IPS DF 19.7 (cell line): ENCODE data around the gene SLC35E2B.
"Not testable (repeated sequence)": the region's sequence is repeated elsewhere in the genome, so short reads cannot be mapped to it uniquely, and the experiment has no call there.

Source experiments
- DNase-seq: peaks from one replicate; pipeline ENCODE4 v3.0.0-alpha.2; 2013; ENCODE audit warnings: low read depth, low spot score

SLC35E2B gene

DNA sequence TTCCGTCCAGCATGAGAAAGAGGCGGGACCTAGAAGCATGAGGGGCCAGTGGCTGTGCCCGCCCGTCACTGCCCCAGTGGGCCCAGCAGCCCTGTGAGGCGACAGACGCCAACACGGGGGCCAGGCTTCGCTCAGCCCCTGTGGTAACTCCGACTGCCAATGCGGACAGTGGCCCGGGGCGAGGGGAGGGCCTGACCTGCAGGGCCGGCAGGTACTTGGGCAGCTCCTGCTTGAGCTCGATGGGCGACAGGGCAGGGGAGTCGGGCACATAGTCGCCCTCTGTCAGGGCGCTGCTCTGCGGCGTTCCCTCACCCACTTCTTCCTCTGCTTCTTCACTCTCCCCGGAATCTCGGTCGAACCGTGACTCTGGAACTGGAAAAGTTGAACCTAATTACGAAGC is 52.5 kb downstream of the SLC35E2B start:
- not testable (repeated sequence) for DNase-seq

DNA sequence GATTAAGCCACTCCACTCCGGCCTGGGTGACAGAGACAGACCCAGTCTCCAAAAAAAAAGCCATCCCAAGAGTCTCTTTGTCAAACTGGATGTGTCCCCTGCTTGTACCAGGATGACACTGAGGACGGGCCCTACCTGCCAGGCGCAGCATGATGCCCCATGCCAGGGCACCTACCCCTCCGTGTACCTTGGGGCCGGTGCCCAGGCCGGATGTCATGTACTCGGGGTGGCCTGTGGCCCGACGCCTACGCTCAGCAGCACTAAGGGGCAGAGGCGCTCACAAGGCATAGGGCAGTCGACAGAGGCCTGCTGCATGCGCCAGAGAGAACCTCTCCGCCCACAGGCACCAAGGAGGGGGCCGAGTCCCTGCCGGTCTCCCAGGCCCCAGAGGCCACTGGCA is 53.2 kb downstream of the SLC35E2B start:
- DNase-seq = not testable (repeated sequence)

DNA sequence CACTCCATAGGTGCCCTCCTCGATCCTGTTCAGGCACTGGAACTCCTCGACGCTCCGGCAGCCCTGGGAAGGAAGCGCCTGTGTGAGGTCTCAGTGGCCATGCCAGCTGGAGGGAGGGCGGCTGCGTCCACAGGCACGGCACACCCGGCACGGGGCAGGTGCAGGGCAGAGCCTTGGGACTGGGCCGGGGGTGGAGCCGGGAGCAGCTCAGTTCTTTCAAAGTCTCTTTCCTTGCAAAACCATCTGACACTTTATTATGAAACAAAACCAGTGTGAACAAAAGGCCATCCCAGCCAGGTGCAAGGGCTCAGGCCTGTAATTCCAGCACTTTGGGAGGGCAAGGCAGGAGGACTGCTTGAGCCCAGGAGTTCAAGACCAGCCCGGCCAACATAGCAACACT is 54.1 kb downstream of the SLC35E2B start:
- not testable (repeated sequence) for DNase-seq

GRCh38 chr1:1637479-1637875 is 55.1 kb downstream of the SLC35E2B start:
- not testable (repeated sequence) for DNase-seq

DNA sequence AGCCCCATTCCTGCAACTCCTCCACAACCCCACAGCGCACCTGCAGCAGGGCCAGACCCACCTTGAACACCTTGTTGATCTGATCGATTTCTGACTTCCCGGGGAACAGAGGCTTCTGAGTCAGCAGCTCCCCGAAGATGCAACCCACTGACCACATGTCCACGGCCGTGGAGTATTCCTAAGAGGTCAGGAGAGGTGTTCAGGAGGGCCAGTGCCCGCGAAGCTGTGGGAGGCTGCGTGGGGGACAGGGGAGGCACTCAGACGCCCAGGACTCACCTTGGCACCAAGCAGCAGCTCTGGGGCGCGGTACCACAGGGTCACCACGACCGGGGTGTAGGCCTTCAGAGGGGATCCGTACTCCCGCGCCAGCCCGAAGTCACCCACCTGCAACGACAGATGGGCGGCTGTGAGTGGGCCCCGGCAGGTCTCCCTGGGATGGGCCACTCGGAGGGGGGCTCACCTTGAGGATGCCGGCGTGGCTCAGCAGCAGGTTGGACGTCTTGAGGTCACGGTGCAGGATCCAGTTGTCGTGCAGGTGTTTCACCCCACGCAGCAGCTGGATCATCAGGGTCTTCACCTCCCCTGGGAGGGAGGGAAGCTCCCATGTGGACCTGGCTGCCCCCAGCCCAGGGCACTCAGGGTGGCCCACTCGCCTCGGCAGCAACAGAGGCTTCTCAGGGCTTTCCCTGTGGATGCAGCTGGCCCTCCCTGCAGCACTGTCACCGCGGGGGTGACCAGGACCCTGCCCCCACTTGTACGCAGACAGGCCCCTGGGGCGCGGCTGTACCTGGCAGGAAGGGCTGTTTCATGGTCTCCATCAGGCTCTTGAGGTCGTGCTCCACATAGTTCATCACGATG is 55.7 kb downstream of the SLC35E2B start:
- DNase-seq = not testable (repeated sequence)

DNA sequence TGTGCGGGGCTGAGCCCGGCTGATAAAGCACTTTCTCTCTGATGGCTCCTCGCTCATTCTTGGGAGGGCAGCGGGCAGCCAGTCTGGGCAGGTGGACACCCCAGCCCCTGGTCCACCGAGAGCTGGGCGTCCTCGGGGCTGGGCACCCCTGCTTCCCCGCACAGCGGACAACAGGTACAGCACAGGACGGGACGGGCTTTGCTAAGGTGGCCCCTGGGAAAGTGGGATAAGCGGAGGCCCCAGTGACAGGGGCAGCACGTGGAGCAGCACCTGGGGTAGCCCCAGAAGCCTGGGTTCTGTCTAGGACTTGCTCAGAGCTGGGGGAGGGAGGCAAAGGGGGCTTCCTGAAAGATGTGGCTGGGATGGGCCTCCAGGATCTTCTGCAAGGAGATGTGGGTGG is 58.0 kb downstream of the SLC35E2B start:
- DNase-seq = not testable (repeated sequence)

DNA sequence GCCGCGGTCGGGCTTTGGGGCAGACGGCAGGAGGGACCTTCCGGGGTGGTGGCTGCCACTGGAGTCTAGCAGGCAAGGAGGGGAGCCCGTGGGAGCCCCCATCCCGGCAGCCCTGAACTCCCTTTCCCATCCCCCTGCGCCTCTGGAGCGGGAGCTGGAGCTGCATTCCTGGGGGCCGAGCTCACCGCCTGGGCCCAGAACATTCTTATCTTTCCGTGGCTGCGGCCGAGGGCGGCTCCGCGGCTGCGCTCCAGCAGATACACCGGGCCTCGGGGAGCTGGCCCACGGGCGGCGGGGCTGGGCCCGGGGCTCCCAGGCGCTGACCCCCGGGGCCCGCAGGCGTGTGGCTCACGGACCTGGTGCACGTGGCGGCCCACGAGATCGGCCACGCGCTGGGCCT is 59.2 kb downstream of the SLC35E2B start:
- not testable (repeated sequence) for DNase-seq

- no peak for DNase-seq
These were observed 60.7 kb downstream of the SLC35E2B start, which contains the start of gene MMP23B for GRCh38 chr1:1631782-1632420. Gene MMP23B, plus strand, starts transcription at chr1:1632173. Its CDS starts 46 bp downstream, at chr1:1632219.

DNA sequence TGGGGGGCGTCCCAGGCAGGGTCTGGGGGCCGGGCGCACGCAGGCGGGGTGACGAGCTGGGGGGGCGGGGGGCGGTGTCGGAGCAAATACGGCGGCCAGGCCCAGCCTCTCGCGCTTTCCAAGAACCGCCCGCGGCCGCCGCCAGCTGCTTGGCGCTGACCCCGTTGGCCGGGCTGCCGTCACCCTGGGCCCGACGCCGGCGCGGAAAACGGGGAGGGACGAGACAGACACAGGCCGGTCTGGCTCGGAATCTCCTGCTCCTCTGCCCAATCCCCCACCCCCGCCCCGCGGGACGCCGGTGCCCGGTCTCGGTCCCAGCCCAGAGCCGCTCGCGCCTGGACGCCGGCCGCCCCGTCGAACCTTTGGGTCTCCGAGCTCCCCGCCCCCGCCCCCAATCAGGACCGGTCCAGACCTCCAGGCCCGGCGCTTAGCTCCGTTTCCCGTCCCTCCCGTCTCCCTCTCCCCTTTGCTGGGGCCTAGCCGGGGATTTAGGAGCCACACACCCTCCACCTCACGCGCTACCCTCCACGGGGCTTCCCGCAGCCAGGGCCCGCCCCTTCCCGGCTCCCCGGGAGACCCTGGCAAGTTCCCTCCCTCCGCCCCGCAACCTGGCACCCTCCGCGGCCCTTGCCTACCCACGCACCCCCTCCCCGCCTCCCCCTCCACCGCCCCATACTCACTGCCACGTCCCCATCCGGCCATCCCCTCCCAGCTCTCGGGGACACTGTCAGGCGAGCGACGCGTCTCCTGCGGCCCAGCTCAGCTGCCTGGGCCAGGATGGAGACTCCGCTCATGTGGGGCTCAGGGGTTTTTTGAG is 61.4 kb downstream of the SLC35E2B start:
- DNase-seq = no peak

DNA sequence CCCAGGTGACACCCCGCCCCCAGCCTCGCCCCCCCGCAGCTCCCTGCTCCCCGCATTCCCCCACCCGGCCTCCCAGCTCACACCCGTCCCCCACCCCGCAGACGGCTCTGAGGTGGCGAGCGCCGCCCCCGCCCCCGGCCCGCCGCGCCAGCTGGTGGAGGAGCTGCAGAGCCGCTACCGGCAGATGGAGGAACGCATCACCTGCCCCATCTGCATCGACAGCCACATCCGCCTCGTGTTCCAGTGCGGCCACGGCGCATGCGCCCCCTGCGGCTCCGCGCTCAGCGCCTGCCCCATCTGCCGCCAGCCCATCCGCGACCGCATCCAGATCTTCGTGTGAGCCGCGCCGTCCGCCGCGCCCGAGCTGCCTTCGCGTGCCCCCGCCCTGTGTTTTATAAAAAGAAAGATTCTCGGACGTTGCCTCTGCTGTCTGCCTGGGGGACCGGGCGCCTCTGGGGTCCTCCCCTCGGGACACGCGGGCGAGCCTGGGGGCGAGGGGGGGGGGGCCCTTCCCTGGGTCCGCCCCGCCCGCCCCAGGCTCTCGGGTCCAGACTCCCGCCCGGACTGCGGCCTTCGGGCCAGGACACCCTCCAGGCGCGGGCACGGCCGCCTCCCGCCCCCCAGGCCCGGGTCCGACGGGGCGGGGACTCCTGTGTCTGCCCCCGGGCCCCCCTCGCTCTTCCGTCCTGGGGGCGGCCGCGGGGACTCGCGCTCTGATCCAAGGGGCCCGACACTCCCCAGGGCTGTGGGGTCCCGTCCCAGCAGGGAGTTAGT is 62.2 kb downstream of the SLC35E2B start:
- peak; percentile 72 for DNase-seq

- no peak for DNase-seq
These were observed 63.0 kb downstream of the SLC35E2B start for GRCh38 chr1:1629430-1630190.

- DNase-seq = no peak
These were observed 63.7 kb downstream of the SLC35E2B start for GRCh38 chr1:1628754-1629429.

- DNase-seq = no peak
These were observed 64.5 kb downstream of the SLC35E2B start for GRCh38 chr1:1627829-1628753.

- no peak for DNase-seq
These were observed 65.2 kb downstream of the SLC35E2B start for GRCh38 chr1:1627261-1627828.

DNA sequence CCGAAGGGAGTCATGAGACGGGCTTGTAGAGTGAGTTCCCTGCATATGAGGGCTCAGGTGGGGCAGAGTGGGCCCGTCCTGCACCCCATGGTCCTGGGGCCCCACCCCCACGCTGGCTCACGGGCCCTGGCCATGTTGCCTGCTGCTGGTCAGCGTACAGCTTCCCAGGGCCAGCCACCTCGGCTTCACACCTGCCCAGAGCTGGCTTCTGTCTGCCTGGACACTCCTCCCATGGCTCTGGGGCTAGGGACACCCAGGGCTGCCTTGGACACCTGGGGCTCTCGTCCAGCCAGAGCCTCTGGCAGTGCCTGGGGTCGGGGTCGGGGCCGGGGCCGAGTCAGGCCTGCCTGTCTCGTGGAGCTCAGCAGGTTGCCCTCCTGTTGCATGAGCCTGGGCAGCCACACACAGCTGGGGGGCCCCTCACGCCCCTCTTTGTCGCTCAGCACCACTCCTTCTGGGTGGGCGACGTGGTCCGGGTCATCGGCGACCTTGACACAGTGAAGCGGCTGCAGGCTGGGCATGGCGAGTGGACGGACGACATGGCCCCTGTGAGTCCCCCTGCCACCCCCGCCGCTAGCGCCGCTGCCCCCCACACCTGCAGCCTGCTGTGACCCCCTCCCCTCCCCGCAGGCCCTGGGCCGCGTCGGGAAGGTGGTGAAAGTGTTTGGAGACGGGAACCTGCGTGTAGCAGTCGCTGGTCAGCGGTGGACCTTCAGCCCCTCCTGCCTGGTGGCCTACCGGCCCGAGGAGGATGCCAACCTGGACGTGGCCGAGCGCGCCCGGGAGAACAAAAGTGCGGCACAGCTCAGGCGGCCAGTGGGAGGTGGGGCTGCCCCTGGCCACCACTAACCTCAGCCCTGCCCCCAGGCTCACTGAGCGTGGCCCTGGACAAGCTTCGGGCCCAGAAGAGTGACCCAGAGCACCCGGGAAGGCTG is 66.1 kb downstream of the SLC35E2B start:
- DNase-seq = no peak

GRCh38 chr1:1625824-1626206 is 66.8 kb downstream of the SLC35E2B start:
- DNase-seq = no peak

DNA sequence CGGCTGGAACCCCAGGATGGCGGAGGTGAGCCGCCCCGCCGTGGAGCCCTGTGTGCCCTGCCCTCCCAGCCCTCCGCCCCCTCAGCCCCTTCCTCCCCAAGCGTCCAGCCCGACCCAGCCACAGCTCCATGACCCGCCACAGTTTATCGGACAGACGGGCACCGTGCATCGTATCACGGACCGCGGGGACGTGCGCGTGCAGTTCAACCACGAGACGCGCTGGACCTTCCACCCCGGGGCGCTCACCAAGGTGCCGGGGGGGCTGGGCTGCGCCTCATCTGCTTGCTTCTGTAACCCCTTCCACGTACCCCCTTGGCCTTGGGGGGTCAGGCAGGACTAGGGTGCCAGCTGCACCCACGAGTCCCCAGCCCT is 67.2 kb downstream of the SLC35E2B start:
- no peak for DNase-seq
